ENCODE measurements around the gene E2F4.

DNA sequence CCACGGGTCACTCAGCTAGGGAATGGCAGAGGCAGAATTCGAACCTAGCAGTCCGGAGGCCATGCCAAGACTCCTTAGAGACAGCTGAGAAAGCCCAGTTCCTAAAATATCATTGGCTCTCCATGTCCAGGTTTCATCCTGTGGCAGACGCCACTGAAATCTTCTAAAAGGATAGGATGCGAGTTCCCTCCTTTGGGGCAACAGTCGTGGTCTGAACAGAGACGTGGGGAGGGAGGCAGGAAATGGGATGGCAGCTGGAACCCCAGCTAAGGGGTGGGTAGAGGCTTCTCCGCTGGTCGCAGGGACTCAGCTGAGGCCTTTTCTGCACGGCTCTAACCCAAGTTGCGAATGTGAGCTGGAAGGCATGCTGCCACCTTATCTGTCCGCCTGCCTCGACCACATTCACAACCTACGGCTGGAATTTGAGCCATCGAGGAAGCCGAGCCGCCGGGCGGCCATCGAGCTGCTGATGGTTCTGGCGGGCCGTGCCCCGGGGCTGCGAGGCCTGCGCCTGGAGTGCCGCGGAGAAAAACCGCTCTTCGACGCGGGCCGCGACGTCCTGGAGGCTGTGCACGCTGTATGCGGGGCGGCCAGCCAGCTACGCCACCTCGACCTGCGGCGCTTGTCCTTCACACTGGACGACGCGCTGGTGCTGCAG is 29.3 kb upstream of the E2F4 start:
- no peak for TF ChIP-seq POLR2A (IDR thresholded peaks at IDR 0.05; ENCODE audit: low read depth, low read length)
- no peak for TF ChIP-seq TAF1 (IDR thresholded peaks at IDR 0.05; ENCODE audit: low read depth, low read length)
- no peak for TF ChIP-seq SPI1 (IDR thresholded peaks at IDR 0.05; ENCODE audit: low read depth, low read length)
